GM21786 (cell line): ENCODE measurements around the gene ADGRA3.

Experiments
- ATAC-seq: cut with Tn5 transposase; IDR thresholded peaks from one replicate; pipeline ENCODE4 v1.9.1; 2021; ENCODE audit not compliant: unreplicated experiment

ADGRA3 gene

DNA sequence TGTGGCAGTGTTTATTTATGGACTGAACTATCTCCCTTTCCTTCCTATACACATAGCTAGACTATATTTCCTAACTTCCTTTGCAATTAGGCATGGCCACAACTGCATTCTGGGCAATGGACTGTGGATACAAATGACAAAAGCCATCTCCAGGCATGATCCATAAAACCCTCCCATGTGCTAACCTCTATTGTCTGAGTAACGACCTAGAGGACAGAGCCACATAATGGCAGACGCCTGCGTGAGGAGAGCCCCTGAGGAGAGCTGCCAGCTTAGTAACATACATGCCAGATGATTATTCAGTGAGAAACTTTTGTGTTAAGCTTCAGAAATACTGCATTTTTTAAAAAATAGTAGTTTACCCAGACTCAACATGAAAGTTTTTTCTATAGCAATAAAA lies 142.9 kb downstream of the ADGRA3 start:
- ATAC-seq: no peak

DNA sequence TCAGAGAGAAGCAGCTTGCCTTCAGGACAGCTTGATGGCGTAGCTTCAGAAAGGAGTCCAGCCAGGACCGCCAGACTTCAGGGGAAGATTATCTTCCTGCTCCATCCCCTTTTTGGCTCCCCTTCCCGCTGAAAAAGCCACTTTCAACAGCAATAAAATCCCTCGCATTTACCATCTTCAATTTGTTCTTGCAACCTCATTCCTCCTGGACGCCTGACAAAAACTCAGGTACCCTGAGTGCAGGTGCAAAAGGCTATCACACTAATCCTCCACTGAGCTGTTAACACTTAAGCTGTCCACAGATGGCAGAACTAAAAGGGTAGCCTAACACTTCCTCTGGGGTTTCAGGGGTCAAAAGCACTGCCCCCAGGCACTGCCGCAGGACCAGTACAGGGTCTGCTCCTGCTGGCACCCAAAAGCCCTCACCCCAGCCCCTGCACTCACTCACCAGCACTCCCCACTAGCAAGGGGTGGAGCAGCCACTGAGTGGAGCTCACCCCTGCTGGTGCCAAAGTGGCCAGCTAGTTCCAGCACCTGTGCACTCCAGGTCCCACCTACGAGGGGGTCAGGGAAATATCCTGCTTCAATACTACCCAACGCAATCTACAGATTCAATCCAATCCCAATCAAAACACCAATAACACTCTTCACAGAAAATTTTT lies 145.8 kb downstream of the ADGRA3 start:
- no peak for ATAC-seq

GRCh38 chr4:22363787-22364186 lies 152.1 kb downstream of the ADGRA3 start:
- ATAC-seq: no peak

GRCh38 chr4:22363036-22363435 lies 152.8 kb downstream of the ADGRA3 start:
- ATAC-seq: no peak

DNA sequence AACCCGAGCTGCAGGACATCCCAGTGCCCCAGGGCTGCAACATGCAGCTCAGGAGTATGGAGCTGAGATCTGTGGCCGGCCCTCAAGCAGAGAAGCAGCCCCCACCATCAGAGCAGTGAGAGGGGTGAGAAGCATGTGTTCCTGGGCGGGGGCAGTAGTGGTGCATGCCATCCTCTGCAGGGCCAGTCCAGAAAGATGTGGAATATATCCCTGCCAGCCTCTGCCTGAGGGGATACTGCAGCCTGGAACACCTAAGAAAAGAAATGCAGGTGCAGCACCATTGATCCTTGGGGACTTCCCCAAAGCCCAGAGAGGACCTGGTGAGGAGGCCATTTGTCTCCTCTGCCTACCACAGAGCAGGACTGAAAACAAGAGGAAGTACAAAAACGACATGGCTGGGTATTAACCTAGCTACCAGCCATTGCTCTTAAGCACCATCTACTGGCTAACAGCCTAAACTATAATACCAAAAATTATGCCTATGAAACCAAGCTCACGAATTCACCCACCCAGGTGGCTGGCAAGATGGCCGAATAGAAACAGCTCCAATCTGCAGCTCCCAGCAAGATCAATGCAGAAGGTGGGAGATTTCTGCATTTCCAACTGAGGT lies 158.8 kb downstream of the ADGRA3 start:
- ATAC-seq: peak; percentile 53

DNA sequence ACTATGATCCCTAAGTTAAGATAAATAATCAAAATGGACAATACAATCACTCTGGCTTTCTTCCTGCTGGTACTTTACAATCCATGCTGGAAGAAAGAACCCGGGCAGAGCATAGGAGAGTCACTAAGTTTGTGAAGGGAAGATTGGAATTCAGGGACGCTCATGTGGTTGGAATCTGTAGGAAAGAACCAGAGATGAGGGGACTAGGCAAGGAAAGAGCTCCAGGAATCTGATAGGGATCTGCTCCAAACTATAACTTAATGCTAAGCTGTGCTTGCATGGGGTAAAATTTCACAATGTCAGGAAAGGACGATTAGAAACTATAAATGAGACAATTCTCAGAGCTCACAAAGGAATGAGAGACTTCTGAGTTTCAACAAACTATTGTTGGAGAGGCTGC lies 167.5 kb downstream of the ADGRA3 start:
- no peak for ATAC-seq

DNA sequence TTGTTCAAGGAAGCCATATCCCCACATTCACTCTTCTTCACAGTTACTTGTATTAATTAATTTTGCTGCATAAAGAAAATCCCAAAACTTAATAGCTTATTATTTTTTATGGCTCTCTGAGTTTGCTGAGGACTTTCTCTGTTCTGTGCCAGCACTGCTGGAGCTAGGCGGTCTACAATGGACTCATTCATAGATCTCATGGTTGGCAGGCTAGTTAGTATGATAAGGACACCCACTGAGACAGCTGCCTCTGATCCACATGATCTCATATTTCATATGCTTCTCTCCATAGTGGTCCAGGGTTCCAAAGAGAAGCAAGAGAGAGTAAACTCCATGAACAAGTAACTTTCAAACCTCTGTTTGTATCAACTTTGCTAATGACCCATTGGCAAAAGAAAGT lies 170.2 kb downstream of the ADGRA3 start:
- no peak for ATAC-seq

- ATAC-seq: no peak
Observed at GRCh38 chr4:22345055-22345454, 170.8 kb downstream of the ADGRA3 start.

- ATAC-seq: no peak
Observed at GRCh38 chr4:22343606-22344005, 172.3 kb downstream of the ADGRA3 start.

DNA sequence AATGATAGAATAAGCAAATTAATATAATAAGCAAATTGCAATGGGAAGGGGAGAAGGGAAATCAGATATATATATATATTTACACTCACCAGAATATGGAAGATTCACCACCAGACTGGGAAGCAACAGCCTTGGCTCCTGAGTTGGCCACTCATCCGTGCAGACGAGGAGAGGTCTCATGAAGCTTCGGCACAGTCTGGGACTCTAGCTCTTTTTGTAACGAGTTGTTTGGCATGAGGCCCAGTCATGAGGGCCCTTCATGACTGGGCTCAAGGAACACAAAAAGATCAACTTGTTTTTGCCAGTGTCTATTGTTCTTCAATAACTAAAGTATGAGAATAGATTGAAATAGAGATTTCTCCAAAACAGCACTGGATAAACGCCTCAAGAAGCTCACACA lies 176.4 kb downstream of the ADGRA3 start:
- ATAC-seq: no peak

GRCh38 chr4:22338796-22339195 lies 177.1 kb downstream of the ADGRA3 start:
- no peak for ATAC-seq
